Kidney (tissue), 14 donors: ENCODE results near the gene MAP7D3. TPM values are rescaled to one million over a fixed set of nuclear protein-coding genes. Genes with fewer than 3 reads are reported as not detected.

ENCODE experiments used
- DNase-seq, 5 donors: peaks; one replicate each; pipeline ENCODE4 v3.0.0-alpha.2; 2013 to 2020
- FAIRE-seq: peaks from 2 replicates; lab custom pipeline; 2012; peaks lifted over from hg19 to GRCh38; lab: Jason Lieb, UNC
- H3K27ac ChIP-seq, 2 donors: one replicate each; pipeline ENCODE4 v1.7.0; 2013; ENCODE audit warnings: low read depth in 2 of 2, low read length in 2 of 2, inconsistent platforms in 1 of 2
- H3K27me3 ChIP-seq: one replicate; pipeline ENCODE4 v1.7.1; 2013; ENCODE audit warnings: low read length, inconsistent platforms; ENCODE audit not compliant: control insufficient read depth, insufficient read depth
- H3K36me3 ChIP-seq, 3 donors: one replicate each; pipeline versions ENCODE4 v1.7.0 to v1.7.1; 2013; ENCODE audit warnings: low read length in 3 of 3, control low read depth in 1 of 3, inconsistent platforms in 1 of 3; ENCODE audit not compliant: insufficient read depth in 3 of 3, control insufficient read depth in 2 of 3
- H3K4me1 ChIP-seq, 3 donors: one replicate each; pipeline versions ENCODE4 v1.7.0 to v1.7.1; 2013; ENCODE audit warnings: low read length in 3 of 3, inconsistent platforms in 1 of 3, low read depth in 1 of 3; ENCODE audit not compliant: control insufficient read depth in 2 of 3, insufficient read depth in 2 of 3
- H3K4me3 ChIP-seq, 3 donors: one replicate each; pipeline versions ENCODE4 v1.7.0 to v1.8.1; 2013; ENCODE audit warnings: low read length in 3 of 3, control low read depth in 1 of 3, inconsistent platforms in 1 of 3
- H3K9ac ChIP-seq, 3 donors: one replicate each; pipeline versions ENCODE4 v1.7.0 to v1.7.1; 2013; ENCODE audit warnings: low read length in 3 of 3, control low read depth in 1 of 3, inconsistent platforms in 1 of 3
- H3K9me3 ChIP-seq, 3 donors: one replicate each; pipeline versions ENCODE4 v1.7.0 to v1.7.1; 2013; ENCODE audit warnings: low read length in 3 of 3, control low read depth in 1 of 3, inconsistent platforms in 1 of 3; ENCODE audit not compliant: control insufficient read depth in 2 of 3, insufficient read depth in 1 of 3
- CTCF ChIP-seq: IDR thresholded peaks from 3 replicates; pipeline ENCODE4 v1.5.1; 2012; ENCODE audit warnings: mild to moderate bottlenecking, moderate library complexity, borderline replicate concordance; ENCODE audit not compliant: insufficient read depth; ENCODE audit errors: extremely low read depth
- intact Hi-C: fragments of 100-400 bp; cut with DNase I; formaldehyde crosslinking; loops from one replicate; pipeline ENCODE4 v1.11.1; 2022
- polyA plus RNA-seq: library from polyadenylated mRNA; stranded (reverse); fragments of 350-450 nt; fragmentation: Illumina TruSeq; extraction: RNeasy Lipid Tissue Mini Kit (QIAGEN cat#74804); gene quantifications from one replicate; pipeline ENCODE4 v1.2.3, GENCODE V29; 2014; ENCODE audit warnings: low read depth, low replicate concordance; ENCODE audit not compliant: insufficient read depth
- total RNA-seq: library from RNA; stranded (reverse); fragmentation: NEBNext Ultra II Directional; extraction: Animal tissue kit (Norgen Biotek cat#: 25700); gene quantifications from one replicate; pipeline ENCODE4 v1.2.1, GENCODE V29; 2021
- donor health status: control.
- donor health status: control.
- donor health status: control.
- donor health status: control.
- donor health status: control.
- donor health status: DM: yes; HTN: yes; CAD: no.
- donor health status: Normal renal cell carcinoma (clear cell type).

MAP7D3 gene
- total and polyA plus RNA-seq, 2 donors from 2014 or later: 5.7 to 13.9 TPM

GRCh38 chrX:136183172-136183571 lies 68.0 kb downstream of the MAP7D3 start:
- Histone ChIP-seq H3K27me3 (no peaks in the 10 kb centered on the region), H3K4me1 (peaks cover 0 to 16% (median 0%) of the 10 kb centered on the region in 3 donors), H3K36me3 (no peaks in the 10 kb centered on the region), H3K9ac (no peak overlapping the region), H3K27ac (no peak overlapping the region), H3K9me3 (no peaks in the 10 kb centered on the region), H3K4me3 (no peak overlapping the region)
- no peak for TF ChIP-seq CTCF
- intact Hi-C loops: no loop called here
- DNase-seq: peak in 1 of 5 donors; percentile 20
- FAIRE-seq: peak; percentile 95

- TF ChIP-seq CTCF: no peak
- Histone ChIP-seq H3K36me3 (no peaks in the 10 kb centered on the region), H3K9ac (no peak overlapping the region), H3K27me3 (no peaks in the 10 kb centered on the region), H3K27ac (no peak overlapping the region), H3K9me3 (no peaks in the 10 kb centered on the region), H3K4me3 (no peak overlapping the region), H3K4me1 (peaks cover 0 to 16% (median 0%) of the 10 kb centered on the region in 3 donors)
- FAIRE-seq (no peak), DNase-seq (no peak)
- intact Hi-C loops: no loop called here
Observed at GRCh38 chrX:136182414-136182813, 68.8 kb downstream of the MAP7D3 start.

- Histone ChIP-seq H3K9me3 (no peaks in the 10 kb centered on the region), H3K27ac (no peak overlapping the region), H3K4me3 (no peak overlapping the region), H3K27me3 (no peaks in the 10 kb centered on the region), H3K4me1 (peaks cover 0 to 10% (median 0%) of the 10 kb centered on the region in 3 donors), H3K9ac (no peak overlapping the region), H3K36me3 (no peaks in the 10 kb centered on the region)
- no peak for FAIRE-seq
- intact Hi-C loops: no loop called here
- TF ChIP-seq CTCF: no peak
- DNase-seq: no peak
Observed at GRCh38 chrX:136179133-136179532, 72.1 kb downstream of the MAP7D3 start.

- DNase-seq (no peak), FAIRE-seq (no peak)
- Histone ChIP-seq H3K36me3 (no peaks in the 10 kb centered on the region), H3K4me3 (no peak overlapping the region), H3K27ac (peak overlapping the region; percentile 32 to 47), H3K4me1 (peaks cover 0 to 5% (median 0%) of the 10 kb centered on the region in 3 donors), H3K9ac (no peak overlapping the region), H3K27me3 (no peaks in the 10 kb centered on the region), H3K9me3 (no peaks in the 10 kb centered on the region)
- intact Hi-C loops: no loop called here
- TF ChIP-seq CTCF: no peak
Observed at GRCh38 chrX:136176399-136176825, 74.8 kb downstream of the MAP7D3 start.
